ENCODE data around the gene ARSG. TPM values are rescaled to one million over a fixed set of nuclear protein-coding genes. Genes with fewer than 3 reads are reported as not detected.

The ARSG gene
- total and polyA plus RNA-seq, 10 of the 15 experiments (the other 5 are each of a cell fraction or from before 2014, with no cell fraction given) = 2.9 to 13.5 (median 7.6) TPM

DNA sequence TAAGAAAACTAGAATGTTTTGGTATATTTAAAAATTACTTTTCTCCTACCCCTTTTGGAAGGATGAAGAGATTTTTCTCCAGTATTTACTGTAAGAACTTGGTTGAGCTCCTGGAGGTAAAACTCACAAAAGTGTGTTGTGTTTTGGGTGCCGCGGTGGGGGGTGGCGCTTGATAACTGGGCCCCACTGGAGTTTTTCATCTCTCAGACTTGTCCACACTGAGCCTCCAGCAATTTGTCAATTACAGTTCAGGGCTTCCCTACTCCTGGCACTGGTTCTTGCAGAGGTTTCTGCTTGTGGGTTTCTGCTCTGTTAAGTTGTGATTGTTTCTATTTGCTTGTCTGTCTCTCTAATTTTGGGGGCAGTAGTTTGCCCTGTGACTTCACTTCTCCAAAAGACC lies 126.0 kb downstream of the ARSG start:
- intact Hi-C loops (cut with micrococcal nuclease; ENCODE audit: unreplicated experiment) (no loop called here), in situ Hi-C loops (cut with MboI) (no loop called here)
- POLR2A ChIA-PET = interaction anchor here (1.4 kb wide), 1 partner anchor 18 kb away, joined by 4 read pairs; no protein-coding TSS in a partner anchor
- no peaks in the 10 kb centered on the region for H3K4me1 ChIP-seq (ENCODE audit: control insufficient read depth, insufficient read depth, low read length)
- no peak overlapping the region for H3K9ac ChIP-seq (ENCODE audit: control insufficient read depth, insufficient read depth, low read length)
- no peak for TF ChIP-seq NFXL1 (IDR thresholded peaks at IDR 0.05; ENCODE audit: borderline replicate concordance)
- TF ChIP-seq NR2C2 (IDR thresholded peaks at IDR 0.05; ENCODE audit: borderline replicate concordance, control insufficient read depth, insufficient read length, low read depth) = no peak
- TF ChIP-seq WRNIP1 (IDR thresholded peaks at IDR 0.05; ENCODE audit: borderline replicate concordance, low read depth, low read length) = no peak
- no peak for TF ChIP-seq CBFB (IDR thresholded peaks at IDR 0.05; ENCODE audit: low read depth)
- no peak for TF ChIP-seq MTA2 (IDR thresholded peaks at IDR 0.05; ENCODE audit: low read depth)
- TF ChIP-seq, protein P1, sequence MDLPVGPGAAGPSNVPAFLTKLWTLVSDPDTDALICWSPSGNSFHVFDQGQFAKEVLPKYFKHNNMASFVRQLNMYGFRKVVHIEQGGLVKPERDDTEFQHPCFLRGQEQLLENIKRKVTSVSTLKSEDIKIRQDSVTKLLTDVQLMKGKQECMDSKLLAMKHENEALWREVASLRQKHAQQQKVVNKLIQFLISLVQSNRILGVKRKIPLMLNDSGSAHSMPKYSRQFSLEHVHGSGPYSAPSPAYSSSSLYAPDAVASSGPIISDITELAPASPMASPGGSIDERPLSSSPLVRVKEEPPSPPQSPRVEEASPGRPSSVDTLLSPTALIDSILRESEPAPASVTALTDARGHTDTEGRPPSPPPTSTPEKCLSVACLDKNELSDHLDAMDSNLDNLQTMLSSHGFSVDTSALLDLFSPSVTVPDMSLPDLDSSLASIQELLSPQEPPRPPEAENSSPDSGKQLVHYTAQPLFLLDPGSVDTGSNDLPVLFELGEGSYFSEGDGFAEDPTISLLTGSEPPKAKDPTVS (IDR thresholded peaks at IDR 0.05; ENCODE audit: low read depth, low read length) = no peak
- TF ChIP-seq, protein P2, sequence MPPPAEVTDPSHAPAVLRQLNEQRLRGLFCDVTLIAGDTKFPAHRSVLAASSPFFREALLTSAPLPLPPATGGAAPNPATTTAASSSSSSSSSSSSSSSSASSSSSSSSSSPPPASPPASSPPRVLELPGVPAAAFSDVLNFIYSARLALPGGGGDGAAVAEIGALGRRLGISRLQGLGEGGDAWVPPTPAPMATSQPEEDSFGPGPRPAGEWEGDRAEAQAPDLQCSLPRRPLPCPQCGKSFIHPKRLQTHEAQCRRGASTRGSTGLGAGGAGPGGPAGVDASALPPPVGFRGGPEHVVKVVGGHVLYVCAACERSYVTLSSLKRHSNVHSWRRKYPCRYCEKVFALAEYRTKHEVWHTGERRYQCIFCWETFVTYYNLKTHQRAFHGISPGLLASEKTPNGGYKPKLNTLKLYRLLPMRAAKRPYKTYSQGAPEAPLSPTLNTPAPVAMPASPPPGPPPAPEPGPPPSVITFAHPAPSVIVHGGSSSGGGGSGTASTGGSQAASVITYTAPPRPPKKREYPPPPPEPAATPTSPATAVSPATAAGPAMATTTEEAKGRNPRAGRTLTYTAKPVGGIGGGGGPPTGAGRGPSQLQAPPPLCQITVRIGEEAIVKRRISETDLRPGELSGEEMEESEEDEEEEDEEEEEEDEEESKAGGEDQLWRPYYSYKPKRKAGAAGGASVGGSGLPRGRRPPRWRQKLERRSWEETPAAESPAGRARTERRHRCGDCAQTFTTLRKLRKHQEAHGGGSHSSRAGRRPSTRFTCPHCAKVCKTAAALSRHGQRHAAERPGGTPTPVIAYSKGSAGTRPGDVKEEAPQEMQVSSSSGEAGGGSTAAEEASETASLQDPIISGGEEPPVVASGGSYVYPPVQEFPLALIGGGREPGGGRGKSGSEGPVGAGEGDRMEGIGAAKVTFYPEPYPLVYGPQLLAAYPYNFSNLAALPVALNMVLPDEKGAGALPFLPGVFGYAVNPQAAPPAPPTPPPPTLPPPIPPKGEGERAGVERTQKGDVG (CRISPR knock-in tag; IDR thresholded peaks at IDR 0.05) = no peak
- TF ChIP-seq, protein P3, sequence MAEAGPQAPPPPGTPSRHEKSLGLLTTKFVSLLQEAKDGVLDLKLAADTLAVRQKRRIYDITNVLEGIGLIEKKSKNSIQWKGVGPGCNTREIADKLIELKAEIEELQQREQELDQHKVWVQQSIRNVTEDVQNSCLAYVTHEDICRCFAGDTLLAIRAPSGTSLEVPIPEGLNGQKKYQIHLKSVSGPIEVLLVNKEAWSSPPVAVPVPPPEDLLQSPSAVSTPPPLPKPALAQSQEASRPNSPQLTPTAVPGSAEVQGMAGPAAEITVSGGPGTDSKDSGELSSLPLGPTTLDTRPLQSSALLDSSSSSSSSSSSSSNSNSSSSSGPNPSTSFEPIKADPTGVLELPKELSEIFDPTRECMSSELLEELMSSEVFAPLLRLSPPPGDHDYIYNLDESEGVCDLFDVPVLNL (IDR thresholded peaks at IDR 0.05; ENCODE audit: low read depth, low read length) = no peak
- no peak for TF ChIP-seq FOXM1 (IDR thresholded peaks at IDR 0.05; ENCODE audit: low read depth, low read length)
- TF ChIP-seq HDAC2 (IDR thresholded peaks at IDR 0.05) = no peak
- TF ChIP-seq ZNF24 (IDR thresholded peaks at IDR 0.05) = no peak
- no peak for TF ChIP-seq POLR2AphosphoS5 (IDR thresholded peaks at IDR 0.05; ENCODE audit: low read length)
- TF ChIP-seq, protein P4, sequence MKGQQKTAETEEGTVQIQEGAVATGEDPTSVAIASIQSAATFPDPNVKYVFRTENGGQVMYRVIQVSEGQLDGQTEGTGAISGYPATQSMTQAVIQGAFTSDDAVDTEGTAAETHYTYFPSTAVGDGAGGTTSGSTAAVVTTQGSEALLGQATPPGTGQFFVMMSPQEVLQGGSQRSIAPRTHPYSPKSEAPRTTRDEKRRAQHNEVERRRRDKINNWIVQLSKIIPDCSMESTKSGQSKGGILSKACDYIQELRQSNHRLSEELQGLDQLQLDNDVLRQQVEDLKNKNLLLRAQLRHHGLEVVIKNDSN (IDR thresholded peaks at IDR 0.05; ENCODE audit: borderline replicate concordance, extremely low read length, insufficient read depth, low read depth, low read length) = no peak
- TF ChIP-seq SREBF1 (IDR thresholded peaks at IDR 0.05; ENCODE audit: low read length) = no peak
- TF ChIP-seq, protein P5, sequence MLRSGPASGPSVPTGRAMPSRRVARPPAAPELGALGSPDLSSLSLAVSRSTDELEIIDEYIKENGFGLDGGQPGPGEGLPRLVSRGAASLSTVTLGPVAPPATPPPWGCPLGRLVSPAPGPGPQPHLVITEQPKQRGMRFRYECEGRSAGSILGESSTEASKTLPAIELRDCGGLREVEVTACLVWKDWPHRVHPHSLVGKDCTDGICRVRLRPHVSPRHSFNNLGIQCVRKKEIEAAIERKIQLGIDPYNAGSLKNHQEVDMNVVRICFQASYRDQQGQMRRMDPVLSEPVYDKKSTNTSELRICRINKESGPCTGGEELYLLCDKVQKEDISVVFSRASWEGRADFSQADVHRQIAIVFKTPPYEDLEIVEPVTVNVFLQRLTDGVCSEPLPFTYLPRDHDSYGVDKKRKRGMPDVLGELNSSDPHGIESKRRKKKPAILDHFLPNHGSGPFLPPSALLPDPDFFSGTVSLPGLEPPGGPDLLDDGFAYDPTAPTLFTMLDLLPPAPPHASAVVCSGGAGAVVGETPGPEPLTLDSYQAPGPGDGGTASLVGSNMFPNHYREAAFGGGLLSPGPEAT (IDR thresholded peaks at IDR 0.05; ENCODE audit: low read depth) = no peak
- no peak overlapping the region for H3K4me3 ChIP-seq
- no peaks in the 10 kb centered on the region; the same call in 2 of the 3 replicates for H3K9me3 ChIP-seq (replicated peaks; ENCODE audit: control insufficient read depth, insufficient read depth, low read length)
- H2AFZ ChIP-seq (ENCODE audit: control insufficient read depth, low read depth, low read length) = no peak overlapping the region
- H4K20me1 ChIP-seq (ENCODE audit: control insufficient read depth, insufficient read depth) = no peaks in the 10 kb centered on the region
- no peak overlapping the region for H3K4me2 ChIP-seq (ENCODE audit: control insufficient read depth, insufficient read depth)
- CTCF ChIA-PET = interaction anchor here (2.0 to 5.2 kb wide), 2 partner anchors 19 to 20 kb away, joined by 9 to 19 read pairs; no protein-coding TSS in a partner anchor
- H3K27ac ChIP-seq (ENCODE audit: control insufficient read depth, insufficient read depth) = no peak overlapping the region
- no peak for ATAC-seq
- no TSS peak for BruUV-seq (replicated peaks)
- DNase-seq (ENCODE audit: low read depth, low spot score) = no peak
- FAIRE-seq = no peak
- SMC1A ChIA-PET (ENCODE audit: uncharacterized antibody, unreplicated experiment) = no interaction called here
- no peaks in the 10 kb centered on the region for H3K27me3 ChIP-seq (replicated peaks in 1 of 2; ENCODE audit: control insufficient read depth in 2 of 2, insufficient read depth in 2 of 2, low read length in 1 of 2)
- H3K36me3 ChIP-seq (ENCODE audit: control insufficient read depth in 2 of 2, insufficient read depth in 2 of 2, low read length in 1 of 2) = no peaks in the 10 kb centered on the region; a peak in 1 of 4 replicates
- H3K79me2 ChIP-seq (ENCODE audit: control insufficient read depth, insufficient read depth, low read length) = no peaks in the 10 kb centered on the region
- RAD21 ChIA-PET (ENCODE audit: unreplicated experiment) = no interaction called here
- 100% methylated on average over 3 of the region's 3 CpGs for WGBS (ENCODE audit: insufficient coverage, insufficient replicate concordance, low lambda C conversion rate, missing lambda C conversion rate)
